ENCODE data around the gene WWOX. TPM values are rescaled to one million over a fixed set of nuclear protein-coding genes. Genes with fewer than 3 reads are reported as not detected.

The WWOX gene
- total and polyA plus RNA-seq, 2 donors (not counting 1 experiment from before 2014, with no cell fraction given) = 10.5 to 42.3 TPM

DNA sequence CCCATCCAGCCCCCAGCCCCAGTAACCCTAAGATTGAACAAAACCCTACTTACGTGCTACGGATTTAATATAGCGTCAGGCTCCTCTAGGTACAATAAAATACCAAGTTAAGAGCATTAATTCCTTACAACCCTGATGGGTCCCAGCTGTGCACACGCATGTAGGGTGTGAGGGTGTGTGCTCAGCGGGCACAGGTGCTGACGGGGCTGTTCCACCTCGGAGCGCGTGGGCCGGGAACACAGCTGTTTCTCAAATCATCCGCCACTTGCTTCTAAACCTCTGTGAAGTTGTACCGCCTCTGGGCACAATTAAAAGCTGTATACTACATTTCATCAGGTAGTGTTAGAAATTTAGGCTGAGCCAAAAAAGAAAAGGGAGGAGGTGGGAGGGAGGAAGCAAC is 1022.5 kb downstream of the WWOX start:
- POLR2A ChIA-PET = no interaction called here
- intact Hi-C loops (cut with micrococcal nuclease) = no loop called here
- H3K27ac Mint-ChIP-seq = no peak overlapping the region
- H3K4me3 Mint-ChIP-seq = no peak overlapping the region
- H3K4me3 ChIP-seq (ENCODE audit: control extremely low read depth in 1 of 5, extremely low read depth in 1 of 5, insufficient read depth in 1 of 5, low read depth in 2 of 5, low read length in 4 of 5) = no peak overlapping the region
- H3K79me2 ChIP-seq (ENCODE audit: control insufficient read depth, insufficient read depth, low read length) = no peaks in the 10 kb centered on the region
- H2AFZ ChIP-seq (ENCODE audit: insufficient read depth, low read depth, low read length, poor library complexity, severe bottlenecking) = no peak overlapping the region
- no peak for ATAC-seq (ENCODE audit: low read depth)
- no peak overlapping the region for H3K4me2 ChIP-seq (replicated peaks; ENCODE audit: low read depth, low read length, poor library complexity, severe bottlenecking)
- H3K9ac ChIP-seq (ENCODE audit: low read length) = no peak overlapping the region
- H3K27me3 Mint-ChIP-seq = peaks cover 4% of the 10 kb centered on the region
- WGBS (ENCODE audit: insufficient coverage) = no CpG with 5 or more reads among the region's 12 CpGs
- CTCF ChIA-PET = no interaction called here
- H3K4me1 Mint-ChIP-seq = no peaks in the 10 kb centered on the region
- H3K36me3 ChIP-seq (replicated peaks in 1 of 2; ENCODE audit: control extremely low read depth in 1 of 2, control insufficient read depth in 1 of 2, extremely low read depth in 1 of 2, insufficient read depth in 2 of 2, low read length in 1 of 2) = no peaks in the 10 kb centered on the region
- no peaks in the 10 kb centered on the region for H4K20me1 ChIP-seq (ENCODE audit: control insufficient read depth, insufficient read depth, low read length, poor library complexity, severe bottlenecking)
- no peak overlapping the region for H3K27ac ChIP-seq (ENCODE audit: low read length in 2 of 2)
- H3K4me1 ChIP-seq (ENCODE audit: control insufficient read depth in 2 of 2, insufficient read depth in 2 of 2, low read length in 2 of 2) = no peaks in the 10 kb centered on the region
- H3K9me3 ChIP-seq (ENCODE audit: control extremely low read depth in 1 of 3, control insufficient read depth in 2 of 3, insufficient read depth in 1 of 3, low read length in 2 of 3) = peaks cover 0 to 6% (median 0%) of the 10 kb centered on the region in 3 donors
- TF ChIP-seq, protein P1, sequence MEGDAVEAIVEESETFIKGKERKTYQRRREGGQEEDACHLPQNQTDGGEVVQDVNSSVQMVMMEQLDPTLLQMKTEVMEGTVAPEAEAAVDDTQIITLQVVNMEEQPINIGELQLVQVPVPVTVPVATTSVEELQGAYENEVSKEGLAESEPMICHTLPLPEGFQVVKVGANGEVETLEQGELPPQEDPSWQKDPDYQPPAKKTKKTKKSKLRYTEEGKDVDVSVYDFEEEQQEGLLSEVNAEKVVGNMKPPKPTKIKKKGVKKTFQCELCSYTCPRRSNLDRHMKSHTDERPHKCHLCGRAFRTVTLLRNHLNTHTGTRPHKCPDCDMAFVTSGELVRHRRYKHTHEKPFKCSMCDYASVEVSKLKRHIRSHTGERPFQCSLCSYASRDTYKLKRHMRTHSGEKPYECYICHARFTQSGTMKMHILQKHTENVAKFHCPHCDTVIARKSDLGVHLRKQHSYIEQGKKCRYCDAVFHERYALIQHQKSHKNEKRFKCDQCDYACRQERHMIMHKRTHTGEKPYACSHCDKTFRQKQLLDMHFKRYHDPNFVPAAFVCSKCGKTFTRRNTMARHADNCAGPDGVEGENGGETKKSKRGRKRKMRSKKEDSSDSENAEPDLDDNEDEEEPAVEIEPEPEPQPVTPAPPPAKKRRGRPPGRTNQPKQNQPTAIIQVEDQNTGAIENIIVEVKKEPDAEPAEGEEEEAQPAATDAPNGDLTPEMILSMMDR (IDR thresholded peaks at IDR 0.05) = no peak
- no peak for TF ChIP-seq EZH2 (IDR thresholded peaks at IDR 0.05; ENCODE audit: borderline replicate concordance, insufficient read depth, low read depth, low read length, poor library complexity, severe bottlenecking)
- H3K9me3 Mint-ChIP-seq (ENCODE audit: insufficient read depth) = no peaks in the 10 kb centered on the region
- H3K27me3 ChIP-seq (replicated peaks in 1 of 4; ENCODE audit: control extremely low read depth in 1 of 4, control insufficient read depth in 3 of 4, insufficient read depth in 4 of 4, low read length in 3 of 4) = no peaks in the 10 kb centered on the region
- DNase-seq = no peak

DNA sequence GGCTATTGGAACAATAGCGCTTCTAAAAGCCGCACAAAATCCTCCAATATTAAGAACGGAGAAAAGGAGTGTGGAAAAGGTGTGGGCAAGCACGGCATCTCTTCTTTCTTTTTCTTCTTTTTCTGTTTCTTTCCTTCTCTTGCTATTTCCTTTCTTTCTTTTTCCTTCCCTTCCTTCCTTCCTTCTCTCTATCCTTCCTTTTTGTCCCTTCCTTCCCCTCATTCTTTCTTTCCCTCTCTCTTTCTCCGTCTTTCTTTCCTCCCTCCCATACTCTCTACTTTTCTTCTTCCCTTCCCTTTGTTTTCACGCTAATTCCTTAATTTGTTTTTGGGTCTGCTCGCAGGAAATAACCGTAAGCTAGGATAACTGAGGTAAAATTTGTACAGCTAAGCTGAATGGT is 1022.9 kb downstream of the WWOX start:
- no peak overlapping the region for H3K9ac ChIP-seq (ENCODE audit: low read length)
- Mint-ChIP-seq H3K27me3 (peaks cover 4% of the 10 kb centered on the region), H3K9me3 (ENCODE audit: insufficient read depth) (no peaks in the 10 kb centered on the region), H3K27ac (no peak overlapping the region), H3K4me1 (no peaks in the 10 kb centered on the region), H3K4me3 (no peak overlapping the region)
- 100% methylated on average over 2 of the region's 8 CpGs for WGBS (ENCODE audit: insufficient coverage)
- H3K36me3 ChIP-seq (replicated peaks in 1 of 2; ENCODE audit: control extremely low read depth in 1 of 2, control insufficient read depth in 1 of 2, extremely low read depth in 1 of 2, insufficient read depth in 2 of 2, low read length in 1 of 2) = no peaks in the 10 kb centered on the region
- H3K4me1 ChIP-seq (ENCODE audit: control insufficient read depth in 2 of 2, insufficient read depth in 2 of 2, low read length in 2 of 2) = no peaks in the 10 kb centered on the region
- ChIA-PET CTCF (no interaction called here), POLR2A (no interaction called here)
- peaks cover 0 to 2% (median 0%) of the 10 kb centered on the region in 3 donors for H3K9me3 ChIP-seq (ENCODE audit: control extremely low read depth in 1 of 3, control insufficient read depth in 2 of 3, insufficient read depth in 1 of 3, low read length in 2 of 3)
- H4K20me1 ChIP-seq (ENCODE audit: control insufficient read depth, insufficient read depth, low read length, poor library complexity, severe bottlenecking) = no peaks in the 10 kb centered on the region
- H3K27ac ChIP-seq (ENCODE audit: low read length in 2 of 2) = no peak overlapping the region
- TF ChIP-seq, protein P1 (IDR thresholded peaks at IDR 0.05) = no peak
- TF ChIP-seq EZH2 (IDR thresholded peaks at IDR 0.05; ENCODE audit: borderline replicate concordance, insufficient read depth, low read depth, low read length, poor library complexity, severe bottlenecking) = no peak
- H3K27me3 ChIP-seq (replicated peaks in 1 of 4; ENCODE audit: control extremely low read depth in 1 of 4, control insufficient read depth in 3 of 4, insufficient read depth in 4 of 4, low read length in 3 of 4) = no peaks in the 10 kb centered on the region
- intact Hi-C loops (cut with micrococcal nuclease) = no loop called here
- DNase-seq (no peak), ATAC-seq (ENCODE audit: low read depth) (no peak)
- no peak overlapping the region for H2AFZ ChIP-seq (ENCODE audit: insufficient read depth, low read depth, low read length, poor library complexity, severe bottlenecking)
- H3K79me2 ChIP-seq (ENCODE audit: control insufficient read depth, insufficient read depth, low read length) = no peaks in the 10 kb centered on the region
- no peak overlapping the region for H3K4me2 ChIP-seq (replicated peaks; ENCODE audit: low read depth, low read length, poor library complexity, severe bottlenecking)
- H3K4me3 ChIP-seq (ENCODE audit: control extremely low read depth in 1 of 5, extremely low read depth in 1 of 5, insufficient read depth in 1 of 5, low read depth in 2 of 5, low read length in 4 of 5) = no peak overlapping the region
